Measurements from ENCODE around the gene YBX3. TPM values are rescaled to one million over a fixed set of nuclear protein-coding genes. Genes with fewer than 3 reads are reported as not detected.

The YBX3 gene
- total RNA-seq, 1 experiment from 2014 or later = 315 TPM

- peaks cover 76% of the 10 kb centered on the region for H3K36me3 Mint-ChIP-seq (ENCODE audit: insufficient read depth, unreplicated experiment)
- intact Hi-C loops (cut with micrococcal nuclease; ENCODE audit: unreplicated experiment) = no loop called here
Observed at GRCh38 chr12:10697862-10698261, 25.3 kb downstream of the YBX3 start.

GRCh38 chr12:10697156-10697555 lies 26.0 kb downstream of the YBX3 start:
- ChIA-PET CTCF (no interaction called here), POLR2A (no interaction called here)
- intact Hi-C loops (cut with micrococcal nuclease; ENCODE audit: unreplicated experiment) = no loop called here
- H3K9me3 ChIP-seq = no peaks in the 10 kb centered on the region
- no peak overlapping the region for H3K4me3 ChIP-seq (ENCODE audit: low read depth, low read length)
- Mint-ChIP-seq H3K4me1 (ENCODE audit: low read depth, unreplicated experiment) (no peaks in the 10 kb centered on the region), H3K4me3 (ENCODE audit: unreplicated experiment) (no peak overlapping the region), H3K27me3 (ENCODE audit: insufficient read depth, unreplicated experiment) (no peaks in the 10 kb centered on the region), H3K9me3 (ENCODE audit: unreplicated experiment) (no peaks in the 10 kb centered on the region), H3K27ac (ENCODE audit: unreplicated experiment) (no peak overlapping the region), H3K36me3 (ENCODE audit: insufficient read depth, unreplicated experiment) (peaks cover 72% of the 10 kb centered on the region)
- no peak for TF ChIP-seq CTCF (IDR thresholded peaks at IDR 0.05; ENCODE audit: insufficient read depth in 1 of 2, low read depth in 1 of 2, low read length in 1 of 2, severe bottlenecking in 1 of 2, unreplicated experiment in 1 of 2)
- no TSS peak for BruUV-seq (replicated peaks)
- H3K4me1 ChIP-seq = no peaks in the 10 kb centered on the region
- peaks cover 1% of the 10 kb centered on the region for H3K36me3 ChIP-seq (ENCODE audit: control insufficient read depth, insufficient read depth, low read length)
- no peak for DNase-seq
- no peaks in the 10 kb centered on the region for H3K27me3 ChIP-seq (replicated peaks; ENCODE audit: control insufficient read depth, insufficient read depth, low read length)

More at GRCh38 chr12:10697862-10698261, 25.3 kb downstream of the YBX3 start:
- Mint-ChIP-seq H3K27ac (ENCODE audit: unreplicated experiment) (no peak overlapping the region), H3K4me3 (ENCODE audit: unreplicated experiment) (no peak overlapping the region), H3K27me3 (ENCODE audit: insufficient read depth, unreplicated experiment) (no peaks in the 10 kb centered on the region), H3K4me1 (ENCODE audit: low read depth, unreplicated experiment) (no peaks in the 10 kb centered on the region), H3K9me3 (ENCODE audit: unreplicated experiment) (no peaks in the 10 kb centered on the region)
- POLR2A ChIA-PET = no interaction called here
- no TSS peak for BruUV-seq (replicated peaks)
- no peak for TF ChIP-seq CTCF (IDR thresholded peaks at IDR 0.05; ENCODE audit: insufficient read depth in 1 of 2, low read depth in 1 of 2, low read length in 1 of 2, severe bottlenecking in 1 of 2, unreplicated experiment in 1 of 2)
- no peaks in the 10 kb centered on the region for H3K27me3 ChIP-seq (replicated peaks; ENCODE audit: control insufficient read depth, insufficient read depth, low read length)
- peaks cover 1% of the 10 kb centered on the region for H3K36me3 ChIP-seq (ENCODE audit: control insufficient read depth, insufficient read depth, low read length)
- CTCF ChIA-PET = no interaction called here
- H3K4me1 ChIP-seq = no peaks in the 10 kb centered on the region
- DNase-seq = no peak
- no peak overlapping the region for H3K4me3 ChIP-seq (ENCODE audit: low read depth, low read length)
- H3K9me3 ChIP-seq = no peaks in the 10 kb centered on the region

GRCh38 chr12:10690906-10691305 lies 32.2 kb downstream of the YBX3 start:
- no TSS peak for BruUV-seq (replicated peaks)
- peaks cover 16% of the 10 kb centered on the region for H3K36me3 Mint-ChIP-seq (ENCODE audit: insufficient read depth, unreplicated experiment)
- no peaks in the 10 kb centered on the region for H3K4me1 Mint-ChIP-seq (ENCODE audit: low read depth, unreplicated experiment)
- intact Hi-C loops (cut with micrococcal nuclease; ENCODE audit: unreplicated experiment) = no loop called here
- no peak for DNase-seq
- no peaks in the 10 kb centered on the region for H3K4me1 ChIP-seq
- no peaks in the 10 kb centered on the region for H3K27me3 Mint-ChIP-seq (ENCODE audit: insufficient read depth, unreplicated experiment)
- no peak overlapping the region for H3K27ac Mint-ChIP-seq (ENCODE audit: unreplicated experiment)
- H3K9me3 Mint-ChIP-seq (ENCODE audit: unreplicated experiment) = no peaks in the 10 kb centered on the region
- no peaks in the 10 kb centered on the region for H3K36me3 ChIP-seq (ENCODE audit: control insufficient read depth, insufficient read depth, low read length)
- CTCF ChIA-PET = no interaction called here
- H3K4me3 ChIP-seq (ENCODE audit: low read depth, low read length) = no peak overlapping the region
- no peak overlapping the region for H3K4me3 Mint-ChIP-seq (ENCODE audit: unreplicated experiment)
- H3K27me3 ChIP-seq (replicated peaks; ENCODE audit: control insufficient read depth, insufficient read depth, low read length) = no peaks in the 10 kb centered on the region
- POLR2A ChIA-PET = no interaction called here
- no peaks in the 10 kb centered on the region for H3K9me3 ChIP-seq
- TF ChIP-seq CTCF (IDR thresholded peaks at IDR 0.05; ENCODE audit: insufficient read depth in 1 of 2, low read depth in 1 of 2, low read length in 1 of 2, severe bottlenecking in 1 of 2, unreplicated experiment in 1 of 2) = no peak
